Gastrocnemius medialis (tissue), 4 donors: ENCODE data around the gene UBL7.

Experiments
- CTCF ChIP-seq, 5 experiments: fragments of 450-650 bp in 3 of 5; fragments of 200-600 bp in 2 of 5; sonication (generic) in 2 of 5; IDR thresholded peaks in 4 of 5; conservative IDR thresholded peaks in 1 of 5; 1 replicate in 4 of 5; 2 replicates in 1 of 5; pipeline ENCODE4 v1.5.1; 2016 to 2019; ENCODE audit warnings: antibody characterized with exemption in 5 of 5, mild to moderate bottlenecking in 3 of 5, moderate library complexity in 3 of 5
- POLR2A ChIP-seq, 2 donors: fragments of 450-650 bp; IDR thresholded peaks; one replicate each; pipeline ENCODE4 v1.6.1; 2017; ENCODE audit warnings: antibody characterized with exemption in 2 of 2, mild to moderate bottlenecking in 2 of 2, moderate library complexity in 2 of 2

GRCh38 chr15:74504836-74505235 lies 43.9 kb upstream of the UBL7 start:
- TF ChIP-seq CTCF (IDR thresholded peaks at IDR 0.05 in 4 of 5, conservative IDR thresholded peaks at IDR 0.05 in 1 of 5) (no peak), POLR2A (IDR thresholded peaks at IDR 0.05) (no peak)
